GM23338 (cell line): Measurements from ENCODE around the gene DTYMK.

ENCODE experiments used
- CREB1 ChIP-seq: fragments of 250-450 bp; sonication (Bioruptor Pico); IDR thresholded peaks from 2 replicates; pipeline ENCODE4 v1.5.0; 2020; ENCODE audit warnings: low read depth, mild to moderate bottlenecking, moderate library complexity
- CTCF ChIP-seq, 2 experiments: fragments of 200-600 bp in 1 of 2; sonication (generic) in 1 of 2; conservative IDR thresholded peaks; 2 replicates each; pipeline versions ENCODE4 v1.5.1 to v1.6.1; 2016 to 2017; ENCODE audit warnings: antibody characterized with exemption in 2 of 2, low read depth in 2 of 2, mild to moderate bottlenecking in 2 of 2, moderate library complexity in 1 of 2
- EZH2 ChIP-seq: fragments of 200-600 bp; sonication (generic); IDR thresholded peaks from one replicate; pipeline ENCODE4 v1.8.0; 2017; ENCODE audit warnings: antibody characterized with exemption, mild to moderate bottlenecking, low read depth; ENCODE audit not compliant: unreplicated experiment
- EZH2phosphoT487 ChIP-seq: fragments of 200-600 bp; sonication (generic); IDR thresholded peaks from one replicate; pipeline ENCODE4 v1.8.1; 2018; ENCODE audit warnings: antibody characterized with exemption; ENCODE audit not compliant: unreplicated experiment
- JUNB ChIP-seq: IDR thresholded peaks from one replicate; pipeline ENCODE4 v1.6.1; 2016; ENCODE audit warnings: antibody characterized with exemption; ENCODE audit not compliant: unreplicated experiment
- NANOG ChIP-seq: IDR thresholded peaks from 2 replicates; pipeline ENCODE4 v1.6.1; 2016; ENCODE audit warnings: antibody characterized with exemption, borderline replicate concordance
- POLR2AphosphoS5 ChIP-seq: IDR thresholded peaks from 2 replicates; pipeline ENCODE4 v1.6.1; 2016; ENCODE audit warnings: antibody characterized with exemption, low read depth
- REST ChIP-seq: IDR thresholded peaks from one replicate; pipeline ENCODE4 v1.6.1; 2018; ENCODE audit warnings: antibody characterized with exemption; ENCODE audit not compliant: unreplicated experiment
- ZNF114 ChIP-seq: fragments of 250-450 bp; sonication (Bioruptor Pico); IDR thresholded peaks from 2 replicates; pipeline ENCODE4 v1.5.0; 2020; ENCODE audit warnings: mild to moderate bottlenecking, moderate library complexity
- TF ChIP-seq, protein P1 (sequence below): IDR thresholded peaks from 2 replicates; pipeline ENCODE4 v1.6.1; 2016; ENCODE audit warnings: antibody characterized with exemption

DNA sequence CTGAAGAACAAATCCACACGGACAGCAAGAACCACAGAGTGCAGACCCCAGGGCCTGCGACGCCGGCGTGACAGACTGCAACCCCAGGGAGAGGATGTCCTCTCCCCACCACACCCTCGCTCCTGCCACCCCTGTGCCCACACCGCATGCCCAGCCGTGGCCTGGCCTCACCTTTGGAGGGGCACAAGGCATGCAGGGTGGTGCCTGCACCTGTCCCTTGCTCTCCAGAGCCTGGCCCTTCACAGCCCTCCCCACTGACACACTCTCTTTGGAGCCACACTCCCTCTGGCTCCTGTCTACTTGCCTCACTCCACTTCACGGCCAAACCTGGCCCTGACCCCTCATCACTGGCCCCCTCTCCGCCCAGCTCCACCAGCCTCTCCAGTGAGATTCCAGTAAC is 58.9 kb downstream of the DTYMK start:
- no peak for TF ChIP-seq CTCF (conservative IDR thresholded peaks at IDR 0.05; ENCODE audit: low read depth in 2 of 2)
- no peak for TF ChIP-seq POLR2AphosphoS5
- TF ChIP-seq EZH2phosphoT487, result no peak
- TF ChIP-seq EZH2, result no peak
- TF ChIP-seq JUNB, result no peak
- no peak for TF ChIP-seq REST
- TF ChIP-seq NANOG, result no peak
- TF ChIP-seq, protein P1, sequence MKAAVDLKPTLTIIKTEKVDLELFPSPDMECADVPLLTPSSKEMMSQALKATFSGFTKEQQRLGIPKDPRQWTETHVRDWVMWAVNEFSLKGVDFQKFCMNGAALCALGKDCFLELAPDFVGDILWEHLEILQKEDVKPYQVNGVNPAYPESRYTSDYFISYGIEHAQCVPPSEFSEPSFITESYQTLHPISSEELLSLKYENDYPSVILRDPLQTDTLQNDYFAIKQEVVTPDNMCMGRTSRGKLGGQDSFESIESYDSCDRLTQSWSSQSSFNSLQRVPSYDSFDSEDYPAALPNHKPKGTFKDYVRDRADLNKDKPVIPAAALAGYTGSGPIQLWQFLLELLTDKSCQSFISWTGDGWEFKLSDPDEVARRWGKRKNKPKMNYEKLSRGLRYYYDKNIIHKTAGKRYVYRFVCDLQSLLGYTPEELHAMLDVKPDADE, result no peak
- TF ChIP-seq CREB1, result no peak
- no peak for TF ChIP-seq ZNF114
